SU-DHL-6 (cell line): ENCODE data around the gene SLC38A3.

Source experiments
- H2AFZ ChIP-seq: fragments of 200-600 bp; sonication (generic); 2 replicates; pipeline ENCODE4 v1.6.1; 2014; ENCODE audit warnings: low read depth, mild to moderate bottlenecking, moderate library complexity, mixed read lengths, antibody characterized with exemption, low read length; ENCODE audit not compliant: severe bottlenecking
- H3F3A ChIP-seq: fragments of 200-600 bp; shearing (Covaris generic); 2 replicates; pipeline ENCODE4 v1.6.0; 2016; ENCODE audit warnings: antibody characterized with exemption, mild to moderate bottlenecking; ENCODE audit not compliant: insufficient read depth
- H3K27ac ChIP-seq: fragments of 200-600 bp; sonication (generic); 2 replicates; pipeline ENCODE4 v1.5.1; 2016; ENCODE audit warnings: low read depth, mild to moderate bottlenecking, low read length, moderate library complexity, mixed read lengths
- H3K27me3 ChIP-seq: fragments of 200-600 bp; sonication (generic), shearing (Covaris generic); 2 replicates; pipeline ENCODE4 v1.6.0; 2014; ENCODE audit warnings: mild to moderate bottlenecking, low read length
- H3K36me3 ChIP-seq: fragments of 200-600 bp; sonication (generic); 2 replicates; pipeline ENCODE4 v1.6.1; 2014; ENCODE audit warnings: mild to moderate bottlenecking, low read length, mixed read lengths
- H3K4me2 ChIP-seq: fragments of 300-600, 200-600 bp; shearing (Covaris generic), sonication (generic); 2 replicates; pipeline ENCODE4 v1.6.0; 2014; ENCODE audit warnings: low read length, low read depth, mild to moderate bottlenecking; ENCODE audit not compliant: poor library complexity, severe bottlenecking
- H3K4me3 ChIP-seq: fragments of 200-600 bp; sonication (generic); 2 replicates; pipeline ENCODE4 v1.5.1; 2014; ENCODE audit warnings: antibody characterized with exemption, low read length, mild to moderate bottlenecking, mixed read lengths; ENCODE audit not compliant: insufficient read depth, poor library complexity, severe bottlenecking
- H3K79me2 ChIP-seq: fragments of 200-600 bp; sonication (generic); 2 replicates; pipeline ENCODE4 v1.6.1; 2014; ENCODE audit warnings: mild to moderate bottlenecking, low read length, moderate library complexity; ENCODE audit not compliant: insufficient read depth
- H3K9ac ChIP-seq: fragments of 200-600 bp; sonication (generic); 2 replicates; pipeline ENCODE4 v1.7.0; 2014; ENCODE audit warnings: mild to moderate bottlenecking, low read length
- H3K9me2 ChIP-seq: fragments of 200-600 bp; sonication (generic); replicated peaks from 2 replicates; pipeline ENCODE4 v1.6.1; 2014; ENCODE audit warnings: low read length; ENCODE audit not compliant: insufficient read depth
- H3K9me3 ChIP-seq: fragments of 200-600 bp; sonication (generic); 2 replicates; pipeline ENCODE4 v1.6.1; 2014; ENCODE audit warnings: low read length, mixed read lengths; ENCODE audit not compliant: insufficient read depth
- H4K20me1 ChIP-seq: fragments of 200-600 bp; sonication (generic); 2 replicates; pipeline ENCODE4 v1.6.1; 2014; ENCODE audit warnings: low read depth, mild to moderate bottlenecking, antibody characterized with exemption, low read length, moderate library complexity, mixed read lengths
- CTCF ChIP-seq: fragments of 200-600 bp; sonication (generic); IDR thresholded peaks from one replicate; pipeline ENCODE4 v1.5.1; 2017; ENCODE audit warnings: antibody characterized with exemption, mild to moderate bottlenecking, low read length, moderate library complexity; ENCODE audit not compliant: insufficient read depth, poor library complexity, severe bottlenecking
- EZH2phosphoT487 ChIP-seq: fragments of 200-600 bp; sonication (generic), shearing (Covaris generic); conservative IDR thresholded peaks from 2 replicates; pipeline ENCODE4 v1.6.1; 2018; ENCODE audit warnings: mild to moderate bottlenecking, antibody characterized with exemption, low read length, moderate library complexity, mixed read lengths

Gene SLC38A3

GRCh38 chr3:50238549-50239026 lies 33.5 kb downstream of the SLC38A3 start:
- Histone ChIP-seq H3K36me3 (no peaks in the 10 kb centered on the region), H3K9me3 (no peaks in the 10 kb centered on the region), H2AFZ (no peak overlapping the region), H3F3A (peaks cover 10% of the 10 kb centered on the region), H3K4me2 (peak overlapping the region; percentile 84), H3K79me2 (peaks cover 70% of the 10 kb centered on the region), H3K9me2 (no peaks in the 10 kb centered on the region), H3K27ac (peak overlapping the region; percentile 76), H3K4me3 (peak overlapping the region; percentile 47), H3K9ac (peak overlapping the region; percentile 72), H4K20me1 (no peaks in the 10 kb centered on the region), H3K27me3 (no peaks in the 10 kb centered on the region)
- TF ChIP-seq EZH2phosphoT487: no peak
- no peak for TF ChIP-seq CTCF

GRCh38 chr3:50239649-50240048 lies 34.6 kb downstream of the SLC38A3 start:
- no peaks in the 10 kb centered on the region for H3K36me3 ChIP-seq
- H3K4me2 ChIP-seq: no peak overlapping the region
- peaks cover 71% of the 10 kb centered on the region for H3K79me2 ChIP-seq
- peaks cover 10% of the 10 kb centered on the region for H3F3A ChIP-seq
- peak overlapping the region; percentile 6; the same call in 1 of the 2 replicates for H3K9ac ChIP-seq
- no peak overlapping the region for H3K27ac ChIP-seq
- H3K4me3 ChIP-seq: no peak overlapping the region
- H3K9me2 ChIP-seq: no peaks in the 10 kb centered on the region
- H4K20me1 ChIP-seq: no peaks in the 10 kb centered on the region
- TF ChIP-seq CTCF: no peak
- TF ChIP-seq EZH2phosphoT487: no peak
- H3K27me3 ChIP-seq: no peaks in the 10 kb centered on the region
- H2AFZ ChIP-seq: no peak overlapping the region
- H3K9me3 ChIP-seq: no peaks in the 10 kb centered on the region

GRCh38 chr3:50241163-50241562 lies 36.1 kb downstream of the SLC38A3 start:
- Histone ChIP-seq H3K9ac (no peak overlapping the region), H3K36me3 (no peaks in the 10 kb centered on the region), H3K79me2 (peaks cover 77% of the 10 kb centered on the region), H3K27ac (no peak overlapping the region), H3K4me2 (no peak overlapping the region), H2AFZ (no peak overlapping the region), H3K4me3 (no peak overlapping the region), H3K9me2 (no peaks in the 10 kb centered on the region), H3F3A (peaks cover 10% of the 10 kb centered on the region), H3K9me3 (no peaks in the 10 kb centered on the region), H4K20me1 (no peaks in the 10 kb centered on the region), H3K27me3 (no peaks in the 10 kb centered on the region)
- no peak for TF ChIP-seq EZH2phosphoT487
- TF ChIP-seq CTCF: no peak
